ENCODE results near the gene GRPR.

Gene GRPR

DNA sequence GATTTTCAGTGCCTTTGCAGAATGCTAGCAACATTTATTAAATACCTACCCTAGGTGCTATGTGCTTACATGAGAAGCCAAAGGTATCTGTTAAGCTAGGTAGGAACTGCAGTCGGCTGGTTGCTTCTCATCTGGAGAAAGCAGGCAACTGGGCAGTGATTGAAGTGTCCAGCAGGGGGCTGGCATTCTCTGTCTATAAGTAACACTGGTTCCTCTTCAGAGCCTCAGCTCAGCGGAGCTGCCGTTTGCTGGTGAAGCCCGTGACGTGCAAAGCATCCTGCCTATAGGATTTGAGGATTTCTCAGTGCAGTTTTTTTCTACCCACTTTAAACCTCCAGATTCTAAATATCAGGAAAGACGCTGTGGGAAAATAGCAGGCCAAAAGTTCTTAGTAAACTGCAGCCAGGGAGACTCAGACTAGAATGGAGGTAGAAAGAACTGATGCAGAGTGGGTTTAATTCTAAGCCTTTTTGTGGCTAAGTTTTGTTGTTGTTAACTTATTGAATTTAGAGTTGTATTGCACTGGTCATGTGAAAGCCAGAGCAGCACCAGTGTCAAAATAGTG is at the start of gene GRPR:
Gene GRPR (plus strand): TSS at position 344 of the 565 bp plus-strand sequence. CDS start 389 bp downstream, outside the sequence.
- Histone ChIP-seq H3K9me3 (ENCODE audit: control insufficient read depth in 1 of 2, low read length in 2 of 2) (no peaks in the 10 kb centered on the region), H3K4me3 (ENCODE audit: low read depth in 1 of 2, low read length in 2 of 2) (peak within 1 kb of the TSS in 1 of 2 donors; percentile 36), H3K27me3 (ENCODE audit: low read depth, low read length) (no peaks in the 10 kb centered on the region), H3K36me3 (ENCODE audit: control insufficient read depth in 1 of 2, insufficient read depth in 2 of 2, low read length in 2 of 2) (no peaks in the 10 kb centered on the region), H3K27ac (ENCODE audit: low read length) (no peak within 1 kb of the TSS), H3K4me1 (ENCODE audit: control insufficient read depth in 1 of 2, insufficient read depth in 2 of 2, low read length in 2 of 2) (no peaks in the 10 kb centered on the region)

DNA sequence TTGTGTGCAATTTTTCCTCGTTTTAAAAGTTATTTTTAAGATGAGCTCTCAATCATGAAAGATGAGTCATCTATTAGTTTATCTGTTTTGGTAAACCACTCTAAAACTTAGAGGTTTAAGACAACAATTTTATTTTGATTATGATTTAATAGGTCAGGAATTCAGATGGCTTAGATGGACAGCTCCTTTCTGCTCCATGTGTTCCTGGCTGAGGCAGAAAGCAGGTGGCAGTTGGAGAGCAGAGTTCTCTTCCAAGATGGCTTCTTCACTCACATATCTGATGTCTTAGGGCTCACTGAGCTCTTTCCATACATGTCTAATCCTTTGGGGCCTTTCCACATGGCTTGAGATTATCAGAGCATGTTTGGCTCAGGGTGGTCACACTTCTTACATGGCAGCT is 48.3 kb upstream of the GRPR start:
- Histone ChIP-seq H3K9me3 (ENCODE audit: control insufficient read depth in 1 of 2, low read length in 2 of 2) (no peaks in the 10 kb centered on the region), H3K27ac (ENCODE audit: low read length) (no peak overlapping the region), H3K4me1 (ENCODE audit: control insufficient read depth in 1 of 2, insufficient read depth in 2 of 2, low read length in 2 of 2) (no peaks in the 10 kb centered on the region), H3K27me3 (ENCODE audit: low read depth, low read length) (no peaks in the 10 kb centered on the region), H3K4me3 (ENCODE audit: low read depth in 1 of 2, low read length in 2 of 2) (no peak overlapping the region), H3K36me3 (ENCODE audit: control insufficient read depth in 1 of 2, insufficient read depth in 2 of 2, low read length in 2 of 2) (no peaks in the 10 kb centered on the region)

DNA sequence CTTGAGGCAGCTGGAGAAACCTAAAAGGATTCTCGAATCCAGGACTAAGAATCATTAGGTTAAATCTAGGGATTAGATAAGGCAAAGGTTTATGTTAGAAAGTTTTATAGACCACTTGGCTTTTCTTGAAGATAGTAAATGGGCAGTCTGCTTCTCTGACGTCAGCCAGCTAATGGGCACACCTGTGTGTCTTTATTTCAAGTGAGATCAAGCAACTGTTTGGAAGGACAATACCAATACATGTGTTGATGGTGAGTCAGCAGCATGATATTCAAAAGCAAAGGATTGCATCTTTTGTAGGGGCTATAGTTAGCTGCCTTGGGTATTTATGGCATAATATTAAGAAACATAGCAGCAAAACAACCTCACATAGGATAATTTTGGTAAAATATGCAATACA is 46.5 kb upstream of the GRPR start:
- no peaks in the 10 kb centered on the region for H3K36me3 ChIP-seq (ENCODE audit: control insufficient read depth in 1 of 2, insufficient read depth in 2 of 2, low read length in 2 of 2)
- no peak overlapping the region for H3K27ac ChIP-seq (ENCODE audit: low read length)
- no peak overlapping the region for H3K4me3 ChIP-seq (ENCODE audit: low read depth in 1 of 2, low read length in 2 of 2)
- H3K27me3 ChIP-seq (ENCODE audit: low read depth, low read length): no peaks in the 10 kb centered on the region
- H3K9me3 ChIP-seq (ENCODE audit: control insufficient read depth in 1 of 2, low read length in 2 of 2): no peaks in the 10 kb centered on the region
- H3K4me1 ChIP-seq (ENCODE audit: control insufficient read depth in 1 of 2, insufficient read depth in 2 of 2, low read length in 2 of 2): no peaks in the 10 kb centered on the region

DNA sequence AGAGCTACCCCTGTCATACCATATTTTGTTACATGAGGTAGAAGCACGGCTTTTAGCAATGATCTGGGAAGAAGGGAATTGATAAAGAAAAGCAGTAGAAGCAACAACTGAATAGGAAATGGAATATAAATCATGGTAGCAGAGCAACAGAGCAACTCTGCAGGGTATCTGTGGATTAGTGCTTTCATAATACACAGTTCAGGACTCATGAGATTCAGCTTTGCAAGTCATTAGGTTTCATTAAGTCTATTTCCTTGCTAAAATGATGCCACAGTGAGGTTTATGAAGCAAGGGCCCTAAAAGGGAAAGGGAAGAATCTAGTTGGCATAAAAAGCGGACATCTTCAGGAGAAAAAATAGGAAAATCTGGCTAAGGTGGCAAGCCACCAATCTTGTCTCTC is 45.6 kb upstream of the GRPR start:
- Histone ChIP-seq H3K36me3 (ENCODE audit: control insufficient read depth in 1 of 2, insufficient read depth in 2 of 2, low read length in 2 of 2) (no peaks in the 10 kb centered on the region), H3K4me1 (ENCODE audit: control insufficient read depth in 1 of 2, insufficient read depth in 2 of 2, low read length in 2 of 2) (no peaks in the 10 kb centered on the region), H3K9me3 (ENCODE audit: control insufficient read depth in 1 of 2, low read length in 2 of 2) (no peaks in the 10 kb centered on the region), H3K27me3 (ENCODE audit: low read depth, low read length) (no peaks in the 10 kb centered on the region), H3K27ac (ENCODE audit: low read length) (no peak overlapping the region), H3K4me3 (ENCODE audit: low read depth in 1 of 2, low read length in 2 of 2) (no peak overlapping the region)

DNA sequence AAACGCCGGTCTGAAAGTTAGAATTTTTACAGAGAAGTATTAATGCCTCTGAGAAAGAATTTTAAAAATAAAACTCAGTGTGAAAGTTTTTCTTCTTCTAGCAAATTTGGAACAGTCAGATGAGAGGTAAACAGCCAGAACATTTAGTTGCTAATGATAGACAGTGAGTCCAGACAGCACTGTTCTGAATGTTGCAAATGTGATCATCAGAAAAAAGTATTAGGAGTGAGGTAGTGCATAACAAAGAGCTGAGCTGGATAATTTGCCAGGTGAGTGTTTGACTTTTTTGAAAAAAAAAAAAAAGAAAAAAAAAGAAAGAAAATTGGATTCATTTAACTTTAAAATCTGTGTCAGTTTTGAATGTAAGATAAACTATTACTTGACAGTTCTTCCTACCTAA is 42.0 kb upstream of the GRPR start:
- no peaks in the 10 kb centered on the region for H3K27me3 ChIP-seq (ENCODE audit: low read depth, low read length)
- no peaks in the 10 kb centered on the region for H3K9me3 ChIP-seq (ENCODE audit: control insufficient read depth in 1 of 2, low read length in 2 of 2)
- H3K4me1 ChIP-seq (ENCODE audit: control insufficient read depth in 1 of 2, insufficient read depth in 2 of 2, low read length in 2 of 2): no peaks in the 10 kb centered on the region
- no peak overlapping the region for H3K4me3 ChIP-seq (ENCODE audit: low read depth in 1 of 2, low read length in 2 of 2)
- H3K36me3 ChIP-seq (ENCODE audit: control insufficient read depth in 1 of 2, insufficient read depth in 2 of 2, low read length in 2 of 2): no peaks in the 10 kb centered on the region
- H3K27ac ChIP-seq (ENCODE audit: low read length): no peak overlapping the region

DNA sequence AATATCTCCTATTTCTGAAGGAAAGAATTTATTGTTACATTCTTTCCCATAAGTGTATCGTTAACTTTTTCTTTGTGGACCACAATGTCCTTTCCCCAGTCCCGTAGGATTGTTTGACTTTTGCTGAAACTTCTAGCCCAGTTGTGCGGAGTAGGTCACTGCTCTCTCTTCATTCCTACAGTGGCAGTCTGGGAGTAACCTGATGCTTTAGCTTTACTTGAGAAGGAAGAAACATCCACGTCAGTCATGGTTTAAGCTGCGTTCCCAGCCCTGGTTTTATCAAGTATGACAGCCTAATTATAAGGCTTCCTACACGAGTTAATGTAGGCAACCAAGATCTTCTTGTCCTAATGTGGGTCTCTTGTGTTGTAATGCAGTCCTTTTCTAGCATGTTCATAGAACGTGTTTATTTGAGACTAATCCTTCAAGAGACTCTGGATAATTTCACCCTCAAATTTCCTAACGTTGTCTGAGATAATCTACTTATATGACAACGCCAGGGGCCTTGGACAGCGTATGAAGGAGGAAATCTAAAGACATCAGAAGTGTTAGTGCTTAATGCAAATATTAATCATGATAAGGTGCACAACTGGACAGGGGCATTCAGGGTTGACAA is 40.8 kb upstream of the GRPR start:
- Histone ChIP-seq H3K27ac (ENCODE audit: low read length) (no peak overlapping the region), H3K9me3 (ENCODE audit: control insufficient read depth in 1 of 2, low read length in 2 of 2) (no peaks in the 10 kb centered on the region), H3K36me3 (ENCODE audit: control insufficient read depth in 1 of 2, insufficient read depth in 2 of 2, low read length in 2 of 2) (no peaks in the 10 kb centered on the region), H3K27me3 (ENCODE audit: low read depth, low read length) (no peaks in the 10 kb centered on the region), H3K4me3 (ENCODE audit: low read depth in 1 of 2, low read length in 2 of 2) (no peak overlapping the region), H3K4me1 (ENCODE audit: control insufficient read depth in 1 of 2, insufficient read depth in 2 of 2, low read length in 2 of 2) (no peaks in the 10 kb centered on the region)

DNA sequence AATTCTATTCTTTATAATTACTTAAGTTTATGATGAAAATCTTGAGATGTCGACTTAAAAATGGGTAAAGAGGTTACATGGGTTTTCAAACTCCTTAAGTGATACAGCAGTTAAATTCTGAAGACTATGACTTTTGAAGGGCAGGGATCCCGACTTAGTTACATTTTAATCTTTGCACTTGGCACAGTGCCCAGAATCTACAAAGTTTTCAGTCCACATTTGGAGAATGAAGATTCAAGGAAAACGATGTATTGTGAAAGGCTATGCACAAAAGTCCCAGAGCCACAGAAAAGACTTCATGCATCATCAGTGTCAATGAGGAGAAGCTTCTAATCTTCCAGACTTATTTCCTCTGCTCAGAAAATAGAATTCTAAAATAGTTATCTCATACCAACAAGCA is 36.3 kb upstream of the GRPR start:
- Histone ChIP-seq H3K4me3 (ENCODE audit: low read depth in 1 of 2, low read length in 2 of 2) (no peak overlapping the region), H3K27me3 (ENCODE audit: low read depth, low read length) (no peaks in the 10 kb centered on the region)

DNA sequence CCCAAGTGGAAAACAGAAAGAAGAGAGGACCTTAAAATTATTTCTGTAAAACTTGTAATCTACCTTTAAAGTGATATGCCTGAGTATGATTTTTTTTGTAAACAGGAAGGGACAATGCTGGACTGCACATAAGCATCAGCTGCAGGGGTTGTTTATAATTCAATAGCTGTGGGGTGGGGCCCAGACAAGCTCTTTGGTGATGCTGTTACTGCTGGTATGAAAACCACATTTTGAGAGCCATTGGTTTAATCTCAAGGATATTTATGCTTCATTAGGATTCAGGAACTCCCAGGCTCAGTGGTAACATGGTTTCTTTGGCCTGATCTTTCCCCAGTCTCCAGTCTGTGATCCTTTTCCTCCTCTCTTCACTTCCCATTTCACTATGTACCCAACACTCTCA is 34.3 kb upstream of the GRPR start:
- no peaks in the 10 kb centered on the region for H3K36me3 ChIP-seq (ENCODE audit: control insufficient read depth in 1 of 2, insufficient read depth in 2 of 2, low read length in 2 of 2)
- H3K9me3 ChIP-seq (ENCODE audit: control insufficient read depth in 1 of 2, low read length in 2 of 2): no peaks in the 10 kb centered on the region
- H3K27me3 ChIP-seq (ENCODE audit: low read depth, low read length): no peaks in the 10 kb centered on the region
- no peak overlapping the region for H3K27ac ChIP-seq (ENCODE audit: low read length)
- H3K4me1 ChIP-seq (ENCODE audit: control insufficient read depth in 1 of 2, insufficient read depth in 2 of 2, low read length in 2 of 2): no peaks in the 10 kb centered on the region
- no peak overlapping the region for H3K4me3 ChIP-seq (ENCODE audit: low read depth in 1 of 2, low read length in 2 of 2)

More for the DNA sequence above, 36.3 kb upstream of the GRPR start:
- H3K9me3 ChIP-seq (ENCODE audit: control insufficient read depth in 1 of 2, low read length in 2 of 2): no peaks in the 10 kb centered on the region
- no peak overlapping the region for H3K27ac ChIP-seq (ENCODE audit: low read length)
- no peaks in the 10 kb centered on the region for H3K4me1 ChIP-seq (ENCODE audit: control insufficient read depth in 1 of 2, insufficient read depth in 2 of 2, low read length in 2 of 2)
- H3K36me3 ChIP-seq (ENCODE audit: control insufficient read depth in 1 of 2, insufficient read depth in 2 of 2, low read length in 2 of 2): no peaks in the 10 kb centered on the region

DNA sequence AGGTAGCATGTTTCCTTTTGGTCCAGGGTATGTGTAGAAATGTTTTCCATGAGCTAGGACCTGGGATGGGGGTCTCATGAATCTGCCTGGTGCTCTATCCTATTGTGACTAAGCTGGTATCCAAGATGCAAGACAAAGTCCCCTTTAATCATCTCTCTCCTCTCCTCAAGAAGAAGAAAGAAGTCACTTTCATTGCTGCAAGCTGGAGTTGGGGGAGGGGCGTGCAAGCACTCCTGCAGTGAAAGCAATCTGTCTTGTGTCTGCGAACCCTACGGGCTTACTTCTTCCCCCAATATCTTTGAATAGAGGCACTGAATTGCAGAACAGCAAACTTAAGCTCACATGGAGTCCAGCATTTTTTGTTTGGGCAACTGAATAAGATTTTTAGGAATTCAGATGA is 27.2 kb upstream of the GRPR start:
- Histone ChIP-seq H3K27ac (ENCODE audit: low read length) (no peak overlapping the region), H3K36me3 (ENCODE audit: control insufficient read depth in 1 of 2, insufficient read depth in 2 of 2, low read length in 2 of 2) (no peaks in the 10 kb centered on the region), H3K9me3 (ENCODE audit: control insufficient read depth in 1 of 2, low read length in 2 of 2) (no peaks in the 10 kb centered on the region), H3K4me1 (ENCODE audit: control insufficient read depth in 1 of 2, insufficient read depth in 2 of 2, low read length in 2 of 2) (no peaks in the 10 kb centered on the region), H3K27me3 (ENCODE audit: low read depth, low read length) (no peaks in the 10 kb centered on the region), H3K4me3 (ENCODE audit: low read depth in 1 of 2, low read length in 2 of 2) (no peak overlapping the region)

DNA sequence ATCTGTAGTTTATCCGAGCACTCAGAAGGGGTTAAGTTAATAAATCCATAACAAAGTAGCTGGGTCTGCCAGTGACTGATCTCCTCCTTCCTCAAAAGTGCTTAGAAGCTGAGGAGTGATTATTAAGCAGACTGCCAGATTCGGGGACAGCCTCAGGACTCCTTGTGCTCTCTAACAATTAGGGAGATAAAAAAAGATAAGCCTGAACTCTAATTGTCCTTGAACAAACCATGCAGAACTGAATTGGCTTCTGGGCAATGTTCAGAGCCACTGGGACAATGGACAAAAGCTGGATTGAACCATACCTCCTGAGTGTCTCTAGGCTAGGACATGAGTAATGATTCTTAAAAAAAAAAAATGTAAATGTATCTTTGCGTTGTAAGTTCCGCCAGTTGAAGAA is 22.7 kb upstream of the GRPR start:
- Histone ChIP-seq H3K4me3 (ENCODE audit: low read depth in 1 of 2, low read length in 2 of 2) (no peak overlapping the region), H3K9me3 (ENCODE audit: control insufficient read depth in 1 of 2, low read length in 2 of 2) (peaks cover 0 to 4% of the 10 kb centered on the region in 2 donors), H3K4me1 (ENCODE audit: control insufficient read depth in 1 of 2, insufficient read depth in 2 of 2, low read length in 2 of 2) (no peaks in the 10 kb centered on the region), H3K27me3 (ENCODE audit: low read depth, low read length) (no peaks in the 10 kb centered on the region), H3K36me3 (ENCODE audit: control insufficient read depth in 1 of 2, insufficient read depth in 2 of 2, low read length in 2 of 2) (no peaks in the 10 kb centered on the region), H3K27ac (ENCODE audit: low read length) (no peak overlapping the region)

DNA sequence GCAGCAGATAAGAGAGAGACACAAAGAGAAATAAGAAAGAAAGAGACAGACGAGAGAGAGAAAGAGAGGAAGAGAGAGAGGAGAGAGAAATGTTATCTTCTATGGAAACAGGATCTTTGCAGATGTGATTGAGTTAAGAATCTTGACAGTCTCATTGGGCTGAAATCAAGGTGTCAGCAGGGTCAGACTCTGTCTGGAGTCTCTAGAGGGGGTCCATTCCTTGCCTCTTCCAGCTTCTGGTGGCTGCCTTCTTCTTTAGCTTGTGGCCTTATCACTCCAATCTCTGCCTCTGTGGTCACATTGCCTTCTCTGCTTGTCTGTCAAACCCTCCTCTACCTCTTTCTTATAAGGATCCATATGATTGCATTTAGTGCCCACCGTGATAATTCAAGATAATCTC is 21.8 kb upstream of the GRPR start:
- Histone ChIP-seq H3K4me1 (ENCODE audit: control insufficient read depth in 1 of 2, insufficient read depth in 2 of 2, low read length in 2 of 2) (no peaks in the 10 kb centered on the region), H3K9me3 (ENCODE audit: control insufficient read depth in 1 of 2, low read length in 2 of 2) (peaks cover 0 to 4% of the 10 kb centered on the region in 2 donors), H3K4me3 (ENCODE audit: low read depth in 1 of 2, low read length in 2 of 2) (no peak overlapping the region), H3K36me3 (ENCODE audit: control insufficient read depth in 1 of 2, insufficient read depth in 2 of 2, low read length in 2 of 2) (no peaks in the 10 kb centered on the region), H3K27ac (ENCODE audit: low read length) (no peak overlapping the region), H3K27me3 (ENCODE audit: low read depth, low read length) (no peaks in the 10 kb centered on the region)

DNA sequence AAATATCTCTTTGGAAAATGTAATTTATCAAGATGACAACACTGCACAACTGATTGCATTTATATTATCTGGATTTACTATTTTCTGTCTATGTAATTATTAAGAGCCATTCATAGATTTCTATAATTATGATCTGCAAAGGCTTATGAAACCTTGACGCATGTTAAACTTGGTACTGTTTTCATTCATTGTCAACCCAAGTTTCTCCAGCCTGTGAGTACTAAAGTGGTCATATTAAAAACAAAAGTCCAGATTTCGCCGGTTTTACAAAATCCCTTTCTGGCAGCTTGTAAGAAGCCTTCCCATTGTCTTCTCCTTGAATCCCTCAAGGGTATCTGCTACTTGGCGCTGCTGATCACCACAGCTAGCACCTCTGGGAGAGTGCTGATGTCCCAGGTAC is 19.7 kb upstream of the GRPR start:
- Histone ChIP-seq H3K4me3 (ENCODE audit: low read depth in 1 of 2, low read length in 2 of 2) (no peak overlapping the region), H3K9me3 (ENCODE audit: control insufficient read depth in 1 of 2, low read length in 2 of 2) (peaks cover 0 to 4% of the 10 kb centered on the region in 2 donors), H3K27ac (ENCODE audit: low read length) (no peak overlapping the region), H3K4me1 (ENCODE audit: control insufficient read depth in 1 of 2, insufficient read depth in 2 of 2, low read length in 2 of 2) (no peaks in the 10 kb centered on the region), H3K27me3 (ENCODE audit: low read depth, low read length) (no peaks in the 10 kb centered on the region), H3K36me3 (ENCODE audit: control insufficient read depth in 1 of 2, insufficient read depth in 2 of 2, low read length in 2 of 2) (no peaks in the 10 kb centered on the region)

All from muscle layer of duodenum (tissue), 2 donors.